HepG2 (cell line): ENCODE data around the gene DOCK1.

Experiments used
- CTCF ChIP-seq: sonication (generic); formaldehyde crosslinking; IDR thresholded peaks from 2 replicates; pipeline ENCODE4 v1.5.0; 2020; ENCODE audit warnings: mild to moderate bottlenecking, missing genetic modification reagents, moderate library complexity
- JUND ChIP-seq: sonication (generic); formaldehyde crosslinking; IDR thresholded peaks from 2 replicates; pipeline ENCODE4 v1.8.0; 2022; ENCODE audit warnings: mild to moderate bottlenecking, missing genetic modification reagents
- KDM4B ChIP-seq: sonication (generic); formaldehyde crosslinking; IDR thresholded peaks from 2 replicates; pipeline ENCODE4 v1.4.0; 2020; ENCODE audit warnings: missing genetic modification reagents
- MEF2D ChIP-seq: sonication (generic); formaldehyde crosslinking; IDR thresholded peaks from 2 replicates; pipeline ENCODE4 v1.5.1; 2020; ENCODE audit warnings: mild to moderate bottlenecking, missing genetic modification reagents
- POGK ChIP-seq: sonication (generic); formaldehyde crosslinking; conservative IDR thresholded peaks from 2 replicates; pipeline ENCODE4 v1.8.0; 2022; ENCODE audit warnings: mild to moderate bottlenecking, moderate library complexity, missing genetic modification reagents
- SIN3A ChIP-seq: IDR thresholded peaks from 2 replicates; pipeline ENCODE4 v1.6.1; 2011; ENCODE audit warnings: low read depth, mild to moderate bottlenecking, control low read depth, low read length, borderline replicate concordance
- ZNF768 ChIP-seq: sonication (generic); formaldehyde crosslinking; IDR thresholded peaks from 2 replicates; pipeline ENCODE4 v1.4.0; 2020; ENCODE audit warnings: missing genetic modification reagents
- TF ChIP-seq, protein P1 (sequence below), 2 experiments: IDR thresholded peaks; 2 replicates each; pipeline ENCODE4 v1.6.1; 2011 to 2012; ENCODE audit warnings: low read length in 2 of 2, borderline replicate concordance in 1 of 2, low read depth in 1 of 2, mild to moderate bottlenecking in 1 of 2, moderate library complexity in 1 of 2

GRCh38 chr10:127410030-127410429 lies 504.8 kb downstream of the DOCK1 start:
- TF ChIP-seq CTCF: no peak
- TF ChIP-seq JUND (CRISPR knock-in tag): no peak
- TF ChIP-seq MEF2D: no peak
- TF ChIP-seq, protein P1, sequence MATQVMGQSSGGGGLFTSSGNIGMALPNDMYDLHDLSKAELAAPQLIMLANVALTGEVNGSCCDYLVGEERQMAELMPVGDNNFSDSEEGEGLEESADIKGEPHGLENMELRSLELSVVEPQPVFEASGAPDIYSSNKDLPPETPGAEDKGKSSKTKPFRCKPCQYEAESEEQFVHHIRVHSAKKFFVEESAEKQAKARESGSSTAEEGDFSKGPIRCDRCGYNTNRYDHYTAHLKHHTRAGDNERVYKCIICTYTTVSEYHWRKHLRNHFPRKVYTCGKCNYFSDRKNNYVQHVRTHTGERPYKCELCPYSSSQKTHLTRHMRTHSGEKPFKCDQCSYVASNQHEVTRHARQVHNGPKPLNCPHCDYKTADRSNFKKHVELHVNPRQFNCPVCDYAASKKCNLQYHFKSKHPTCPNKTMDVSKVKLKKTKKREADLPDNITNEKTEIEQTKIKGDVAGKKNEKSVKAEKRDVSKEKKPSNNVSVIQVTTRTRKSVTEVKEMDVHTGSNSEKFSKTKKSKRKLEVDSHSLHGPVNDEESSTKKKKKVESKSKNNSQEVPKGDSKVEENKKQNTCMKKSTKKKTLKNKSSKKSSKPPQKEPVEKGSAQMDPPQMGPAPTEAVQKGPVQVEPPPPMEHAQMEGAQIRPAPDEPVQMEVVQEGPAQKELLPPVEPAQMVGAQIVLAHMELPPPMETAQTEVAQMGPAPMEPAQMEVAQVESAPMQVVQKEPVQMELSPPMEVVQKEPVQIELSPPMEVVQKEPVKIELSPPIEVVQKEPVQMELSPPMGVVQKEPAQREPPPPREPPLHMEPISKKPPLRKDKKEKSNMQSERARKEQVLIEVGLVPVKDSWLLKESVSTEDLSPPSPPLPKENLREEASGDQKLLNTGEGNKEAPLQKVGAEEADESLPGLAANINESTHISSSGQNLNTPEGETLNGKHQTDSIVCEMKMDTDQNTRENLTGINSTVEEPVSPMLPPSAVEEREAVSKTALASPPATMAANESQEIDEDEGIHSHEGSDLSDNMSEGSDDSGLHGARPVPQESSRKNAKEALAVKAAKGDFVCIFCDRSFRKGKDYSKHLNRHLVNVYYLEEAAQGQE (IDR thresholded peaks at IDR 0.05; ENCODE audit: borderline replicate concordance in 1 of 2, low read depth in 1 of 2, low read length in 2 of 2): no peak
- no peak for TF ChIP-seq ZNF768 (CRISPR knock-in tag)
- no peak for TF ChIP-seq KDM4B (CRISPR knock-in tag)
- no peak for TF ChIP-seq POGK (CRISPR knock-in tag)
- TF ChIP-seq SIN3A: no peak
